Stimulated activated CD4-positive, alpha-beta T cell treated with anti-CD3 and anti-CD28 coated beads, Interleukin-2, amount 100 ng/mL, for 24 hours (primary cell): ENCODE results near the gene LTBP1.

ENCODE experiments used
- DNase-seq, 2 donors: peaks; one replicate each; pipeline ENCODE4 v3.0.0-alpha.2; 2020

The LTBP1 gene

GRCh38 chr2:33014268-33014667, 67.5 kb downstream of the LTBP1 start:
- no peak for DNase-seq

- DNase-seq: no peak
Measured at GRCh38 chr2:33015421-33016142, 68.8 kb downstream of the LTBP1 start.

GRCh38 chr2:33018271-33018670, 71.5 kb downstream of the LTBP1 start:
- no peak for DNase-seq

- DNase-seq: no peak
Measured at GRCh38 chr2:33019796-33020195, 73.0 kb downstream of the LTBP1 start.

- DNase-seq: no peak
Measured at GRCh38 chr2:33020883-33021282, 74.1 kb downstream of the LTBP1 start.

- DNase-seq: no peak
Measured at GRCh38 chr2:33021542-33022227, 74.9 kb downstream of the LTBP1 start.

GRCh38 chr2:33022395-33022985, 75.7 kb downstream of the LTBP1 start:
- no peak for DNase-seq

- no peak for DNase-seq
Measured at GRCh38 chr2:33022989-33023727, 76.4 kb downstream of the LTBP1 start.

- DNase-seq: no peak
Measured at GRCh38 chr2:33023728-33024500, 77.2 kb downstream of the LTBP1 start.

- DNase-seq: no peak
Measured at GRCh38 chr2:33024758-33025157, 78.0 kb downstream of the LTBP1 start.

- DNase-seq: no peak
Measured at GRCh38 chr2:33029459-33029858, 82.7 kb downstream of the LTBP1 start.

GRCh38 chr2:33029926-33030325, 83.2 kb downstream of the LTBP1 start:
- no peak for DNase-seq

GRCh38 chr2:33030326-33030725, 83.6 kb downstream of the LTBP1 start:
- no peak for DNase-seq

GRCh38 chr2:33032245-33032644, 85.5 kb downstream of the LTBP1 start:
- DNase-seq: no peak

GRCh38 chr2:33033606-33034081, 86.9 kb downstream of the LTBP1 start:
- no peak for DNase-seq

- DNase-seq: no peak
Measured at GRCh38 chr2:33034784-33035183, 88.0 kb downstream of the LTBP1 start.

GRCh38 chr2:33038230-33038629, 91.5 kb downstream of the LTBP1 start:
- DNase-seq: no peak

GRCh38 chr2:33038799-33039198, 92.0 kb downstream of the LTBP1 start:
- DNase-seq: no peak

- DNase-seq: no peak
Measured at GRCh38 chr2:33040541-33040940, 93.8 kb downstream of the LTBP1 start.

- DNase-seq: no peak
Measured at GRCh38 chr2:33042265-33042664, 95.5 kb downstream of the LTBP1 start.

- no peak for DNase-seq
Measured at GRCh38 chr2:33042819-33043218, 96.1 kb downstream of the LTBP1 start.

GRCh38 chr2:33047939-33048338, 101.2 kb downstream of the LTBP1 start:
- DNase-seq: no peak
